ENCODE measurements around the gene PDXP.
A peak's percentile ranks its signal among the peaks of the same experiment; 100 is the strongest.

DNA sequence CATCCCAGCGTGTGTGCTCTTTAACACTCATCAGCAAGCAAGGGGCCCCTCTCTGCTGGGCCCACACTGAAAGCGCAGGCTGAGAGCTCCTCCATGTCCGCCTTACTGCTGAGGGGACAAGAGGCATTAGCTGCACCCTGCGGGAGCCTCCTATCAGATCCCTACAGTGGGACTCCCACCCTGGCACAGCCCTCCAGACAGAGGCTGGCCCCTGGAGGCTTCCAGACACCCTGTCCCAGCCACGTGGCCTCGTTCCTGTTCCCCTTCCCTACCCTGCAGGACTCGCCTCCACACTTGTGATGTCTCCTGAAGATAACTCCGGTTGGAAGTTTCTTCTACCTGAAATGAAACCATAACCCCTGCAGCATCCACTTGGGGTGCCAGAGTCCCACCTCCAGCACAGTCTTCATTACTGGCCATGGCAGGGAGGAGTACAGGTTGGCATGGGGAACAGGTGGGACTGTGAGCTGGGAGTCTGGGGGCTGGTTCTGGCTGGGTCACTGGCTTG is 24.1 kb upstream of the PDXP start:
- TF ChIP-seq POLR2AphosphoS5 (IDR thresholded peaks at IDR 0.05; ENCODE audit: low read depth, low read length) = no peak
- TF ChIP-seq, protein P1, sequence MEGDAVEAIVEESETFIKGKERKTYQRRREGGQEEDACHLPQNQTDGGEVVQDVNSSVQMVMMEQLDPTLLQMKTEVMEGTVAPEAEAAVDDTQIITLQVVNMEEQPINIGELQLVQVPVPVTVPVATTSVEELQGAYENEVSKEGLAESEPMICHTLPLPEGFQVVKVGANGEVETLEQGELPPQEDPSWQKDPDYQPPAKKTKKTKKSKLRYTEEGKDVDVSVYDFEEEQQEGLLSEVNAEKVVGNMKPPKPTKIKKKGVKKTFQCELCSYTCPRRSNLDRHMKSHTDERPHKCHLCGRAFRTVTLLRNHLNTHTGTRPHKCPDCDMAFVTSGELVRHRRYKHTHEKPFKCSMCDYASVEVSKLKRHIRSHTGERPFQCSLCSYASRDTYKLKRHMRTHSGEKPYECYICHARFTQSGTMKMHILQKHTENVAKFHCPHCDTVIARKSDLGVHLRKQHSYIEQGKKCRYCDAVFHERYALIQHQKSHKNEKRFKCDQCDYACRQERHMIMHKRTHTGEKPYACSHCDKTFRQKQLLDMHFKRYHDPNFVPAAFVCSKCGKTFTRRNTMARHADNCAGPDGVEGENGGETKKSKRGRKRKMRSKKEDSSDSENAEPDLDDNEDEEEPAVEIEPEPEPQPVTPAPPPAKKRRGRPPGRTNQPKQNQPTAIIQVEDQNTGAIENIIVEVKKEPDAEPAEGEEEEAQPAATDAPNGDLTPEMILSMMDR (IDR thresholded peaks at IDR 0.05) = peak; percentile 37; the same call in 1 of the 2 replicates

All from Panc1 (cell line).